Left ventricle myocardium inferior (tissue), 1 donor: ENCODE measurements around the gene SPCS2. TPM values are rescaled to one million over a fixed set of nuclear protein-coding genes. Genes with fewer than 3 reads are reported as not detected.
A peak's percentile ranks its signal among the peaks of the same experiment; 100 is the strongest.
"Not testable (repeated sequence)": the region's sequence is repeated elsewhere in the genome, so short reads cannot be mapped to it uniquely, and the experiment has no call there.

Source experiments
- DNase-seq: peaks from one replicate; pipeline ENCODE4 v3.0.0-alpha.2; 2020
- H3K27ac ChIP-seq: fragments of 200-600 bp; replicated peaks from 2 replicates; pipeline ENCODE4 v1.8.0; 2021
- H3K27me3 ChIP-seq: fragments of 200-600 bp; 2 replicates; pipeline ENCODE4 v1.8.0; 2021; ENCODE audit warnings: low read depth
- H3K36me3 ChIP-seq: fragments of 200-600 bp; 2 replicates; pipeline ENCODE4 v1.8.0; 2021
- H3K4me1 ChIP-seq: fragments of 200-600 bp; 2 replicates; pipeline ENCODE4 v1.8.0; 2021
- H3K4me3 ChIP-seq: fragments of 200-600 bp; 2 replicates; pipeline ENCODE4 v1.8.0; 2021; ENCODE audit warnings: mild to moderate bottlenecking, moderate library complexity
- H3K9me3 ChIP-seq: fragments of 200-600 bp; replicated peaks from 2 replicates; pipeline ENCODE4 v1.8.0; 2021
- CTCF ChIP-seq: fragments of 200-600 bp; IDR thresholded peaks from 2 replicates; pipeline ENCODE4 v1.8.0; 2021; ENCODE audit warnings: antibody characterized with exemption, mild to moderate bottlenecking, borderline replicate concordance
- intact Hi-C: fragments of 100-400 bp; cut with micrococcal nuclease; formaldehyde crosslinking; loops from one replicate; pipeline ENCODE4 v1.11.0; 2022
- total RNA-seq: library from RNA; stranded (reverse); fragmentation: NEBNext Ultra II Directional; extraction: Animal tissue kit (Norgen Biotek cat#: 25700); gene quantifications from one replicate; pipeline ENCODE4 v1.2.1, GENCODE V29; 2021
- donor health status: DM: no; HTN: yes; CAD: no; lungs with severe emphysema.

SPCS2 gene
- total RNA-seq, 1 donor from 2014 or later: 103 TPM

- Histone ChIP-seq H3K36me3 (peaks cover 9% of the 10 kb centered on the region), H3K27ac (no peak overlapping the region), H3K9me3 (no peaks in the 10 kb centered on the region), H3K27me3 (no peaks in the 10 kb centered on the region), H3K4me3 (no peak overlapping the region), H3K4me1 (peaks cover 86% of the 10 kb centered on the region)
- intact Hi-C loops: no loop called here
- DNase-seq: no peak
- TF ChIP-seq CTCF: no peak
Measured at GRCh38 chr11:74954199-74954598, 5.1 kb downstream of the SPCS2 start.

- DNase-seq: no peak
Measured at GRCh38 chr11:74956397-74957015, 7.4 kb downstream of the SPCS2 start.

GRCh38 chr11:74957937-74958629 is 9.0 kb downstream of the SPCS2 start:
- intact Hi-C loops: no loop called here
- peaks cover 81% of the 10 kb centered on the region for H3K4me1 ChIP-seq

More at GRCh38 chr11:74956397-74957015, 7.4 kb downstream of the SPCS2 start:
- no peak overlapping the region for H3K4me3 ChIP-seq
- intact Hi-C loops: no loop called here
- no peaks in the 10 kb centered on the region for H3K27me3 ChIP-seq
- H3K4me1 ChIP-seq: peaks cover 83% of the 10 kb centered on the region
- TF ChIP-seq CTCF: no peak
- H3K27ac ChIP-seq: peak overlapping the region; percentile 54
- H3K9me3 ChIP-seq: no peaks in the 10 kb centered on the region
- peaks cover 15% of the 10 kb centered on the region for H3K36me3 ChIP-seq

GRCh38 chr11:74960128-74960527 is 11.1 kb downstream of the SPCS2 start:
- H3K4me3 ChIP-seq, H3K27ac ChIP-seq, H3K36me3 ChIP-seq, H3K9me3 ChIP-seq, intact Hi-C loops, H3K27me3 ChIP-seq, DNase-seq: not testable (repeated sequence)
- H3K4me1 ChIP-seq: peaks cover 92% of the 10 kb centered on the region

More at GRCh38 chr11:74957937-74958629, 9.0 kb downstream of the SPCS2 start:
- Histone ChIP-seq H3K36me3 (peaks cover 8% of the 10 kb centered on the region), H3K27me3 (no peaks in the 10 kb centered on the region), H3K4me3 (no peak overlapping the region), H3K27ac (no peak overlapping the region), H3K9me3 (no peaks in the 10 kb centered on the region)
- no peak for TF ChIP-seq CTCF
- DNase-seq: no peak

- Histone ChIP-seq H3K9me3 (no peaks in the 10 kb centered on the region), H3K4me3 (no peak overlapping the region), H3K27ac (no peak overlapping the region), H3K36me3 (peaks cover 48% of the 10 kb centered on the region), H3K27me3 (no peaks in the 10 kb centered on the region), H3K4me1 (peaks cover 46% of the 10 kb centered on the region)
- intact Hi-C loops: no loop called here
- TF ChIP-seq CTCF: no peak
- DNase-seq: no peak
Measured at GRCh38 chr11:74966651-74967050, 17.6 kb downstream of the SPCS2 start.

- TF ChIP-seq CTCF: no peak
- Histone ChIP-seq H3K4me1 (peaks cover 16% of the 10 kb centered on the region), H3K27me3 (no peaks in the 10 kb centered on the region), H3K27ac (no peak overlapping the region), H3K4me3 (no peak overlapping the region), H3K9me3 (no peaks in the 10 kb centered on the region), H3K36me3 (peaks cover 75% of the 10 kb centered on the region)
- intact Hi-C loops: no loop called here
- DNase-seq: no peak
Measured at GRCh38 chr11:74970852-74971395, 21.9 kb downstream of the SPCS2 start.
